A673 (cell line): ENCODE results near the gene PRKG1. TPM values are rescaled to one million over a fixed set of nuclear protein-coding genes. Genes with fewer than 3 reads are reported as not detected.

ENCODE experiments used
- BruUV-seq: library from RNA; stranded (reverse); fragments of 400-500 nt; replicated peaks from 2 replicates; lab custom pipeline; 2021; lab: Mats Ljungman, UMichigan
- CTCF ChIA-PET: fragments of 300-600 bp; sonication (Branson Sonifier 250); formaldehyde crosslinking; loops from one replicate; lab custom pipeline; 2022; ENCODE audit warnings: antibody characterized with exemption; lab: Charles Lee
- POLR2A ChIA-PET: fragments of 300-600 bp; sonication (Branson Sonifier 250); formaldehyde crosslinking; loops from one replicate; lab custom pipeline; 2022; ENCODE audit warnings: antibody characterized with exemption; ENCODE audit not compliant: low non-redundant PET; lab: Charles Lee
- DNase-seq: peaks from one replicate; pipeline ENCODE4 v3.0.0-alpha.2; 2015; ENCODE audit warnings: low spot score
- H3K27ac ChIP-seq: fragments of 200-600 bp; sonication (generic); 2 replicates; pipeline ENCODE4 v1.5.1; 2016; ENCODE audit warnings: mixed run types, low read depth, mild to moderate bottlenecking, mixed read lengths, antibody characterized with exemption, low read length; ENCODE audit not compliant: poor library complexity, severe bottlenecking
- H3K27me3 ChIP-seq: fragments of 200-600 bp; sonication (generic); replicated peaks from 2 replicates; pipeline ENCODE4 v1.6.1; 2017; ENCODE audit warnings: mixed run types, low read depth, mild to moderate bottlenecking, mixed read lengths, antibody characterized with exemption, low read length; ENCODE audit not compliant: insufficient read depth, poor library complexity
- H3K36me3 ChIP-seq: fragments of 200-600 bp; sonication (generic); 2 replicates; pipeline ENCODE4 v1.6.1; 2016; ENCODE audit warnings: mixed run types, mild to moderate bottlenecking, mixed read lengths, antibody characterized with exemption, low read length; ENCODE audit not compliant: insufficient read depth, poor library complexity, severe bottlenecking
- H3K4me1 ChIP-seq: fragments of 200-600 bp; sonication (generic); 2 replicates; pipeline ENCODE4 v1.6.1; 2017; ENCODE audit warnings: mixed run types, mild to moderate bottlenecking, mixed read lengths, antibody characterized with exemption, low read length; ENCODE audit not compliant: insufficient read depth, poor library complexity, severe bottlenecking
- H3K4me3 ChIP-seq: fragments of 200-600 bp; sonication (generic); 2 replicates; pipeline ENCODE4 v1.5.1; 2016; ENCODE audit warnings: low read depth, mixed run types, mild to moderate bottlenecking, mixed read lengths, low read length; ENCODE audit not compliant: poor library complexity, severe bottlenecking
- H3K9me3 ChIP-seq: fragments of 200-600 bp; sonication (generic); 2 replicates; pipeline ENCODE4 v1.6.1; 2016; ENCODE audit warnings: mixed run types, low read depth, mild to moderate bottlenecking, mixed read lengths, antibody characterized with exemption, low read length; ENCODE audit not compliant: poor library complexity, severe bottlenecking
- CTCF ChIP-seq: fragments of 300-800, 200-600 bp; sonication (generic); conservative IDR thresholded peaks from 2 replicates; pipeline ENCODE4 v1.5.1; 2017; ENCODE audit warnings: low read depth, mild to moderate bottlenecking, antibody characterized with exemption, low read length, moderate library complexity, mixed read lengths
- EZH2 ChIP-seq: fragments of 200-600 bp; sonication (generic); IDR thresholded peaks from 2 replicates; pipeline ENCODE4 v1.6.1; 2017; ENCODE audit warnings: borderline replicate concordance, low read depth, mild to moderate bottlenecking, mixed read lengths, antibody characterized with exemption, low read length; ENCODE audit not compliant: poor library complexity, severe bottlenecking
- intact Hi-C: fragments of 100-400 bp; cut with micrococcal nuclease; formaldehyde crosslinking; loops from one replicate; pipeline ENCODE4 v1.10.0; 2022; ENCODE audit not compliant: unreplicated experiment
- total RNA-seq: library from RNA; stranded (reverse); gene quantifications from 2 replicates; pipeline ENCODE4 v1.2.3, GENCODE V29; 2021

The PRKG1 gene
- total RNA-seq, 1 experiment from 2014 or later, result 0.58 TPM

- ChIA-PET POLR2A (no interaction called here), CTCF (no interaction called here)
- TF ChIP-seq EZH2 (no peak), CTCF (no peak)
- intact Hi-C loops, result no loop called here
- H3K4me1 ChIP-seq, result no peaks in the 10 kb centered on the region
- H3K9me3 ChIP-seq, result no peaks in the 10 kb centered on the region
- no peaks in the 10 kb centered on the region for H3K27me3 ChIP-seq
- no TSS peak for BruUV-seq
- no peak overlapping the region for H3K27ac ChIP-seq
- no peak for DNase-seq
- no peaks in the 10 kb centered on the region for H3K36me3 ChIP-seq
- H3K4me3 ChIP-seq, result no peak overlapping the region
These were observed 251.9 kb downstream of the PRKG1 start for GRCh38 chr10:51326174-51326573.

GRCh38 chr10:51327432-51327831 lies 253.1 kb downstream of the PRKG1 start:
- no peak for DNase-seq
- BruUV-seq, result no TSS peak
- no peak overlapping the region for H3K27ac ChIP-seq
- CTCF ChIA-PET, result no interaction called here
- H3K4me3 ChIP-seq, result no peak overlapping the region
- no peaks in the 10 kb centered on the region for H3K9me3 ChIP-seq
- TF ChIP-seq CTCF, result no peak
- no peak for TF ChIP-seq EZH2
- POLR2A ChIA-PET, result no interaction called here
- intact Hi-C loops, result no loop called here
- H3K4me1 ChIP-seq, result no peaks in the 10 kb centered on the region
- no peaks in the 10 kb centered on the region for H3K27me3 ChIP-seq
- no peaks in the 10 kb centered on the region for H3K36me3 ChIP-seq

GRCh38 chr10:51340366-51340765 lies 266.1 kb downstream of the PRKG1 start:
- CTCF ChIA-PET, result no interaction called here
- BruUV-seq, result no TSS peak
- intact Hi-C loops, result no loop called here

More at GRCh38 chr10:51340366-51340765, 266.1 kb downstream of the PRKG1 start:
- Histone ChIP-seq H3K9me3 (no peaks in the 10 kb centered on the region), H3K36me3 (no peaks in the 10 kb centered on the region), H3K27me3 (no peaks in the 10 kb centered on the region), H3K27ac (no peak overlapping the region), H3K4me1 (no peaks in the 10 kb centered on the region), H3K4me3 (no peak overlapping the region)
- POLR2A ChIA-PET, result no interaction called here
- no peak for DNase-seq
- TF ChIP-seq CTCF, result no peak
- no peak for TF ChIP-seq EZH2
